Prostate gland (tissue), 2 donors: ENCODE measurements around the gene SND1.

ENCODE experiments used
- POLR2AphosphoS5 ChIP-seq: sonication (generic); formaldehyde crosslinking; IDR thresholded peaks from one replicate; pipeline ENCODE4 v1.6.1; 2017; ENCODE audit warnings: antibody characterized with exemption
- TF ChIP-seq, protein P1 (sequence below), 4 experiments: fragments of 200-600 bp in 2 of 4; fragments of 450-650 bp in 2 of 4; sonication (generic) in 2 of 4; IDR thresholded peaks; 1 replicate in 3 of 4; 2 replicates in 1 of 4; pipeline ENCODE4 v1.5.1; 2016 to 2019; ENCODE audit warnings: antibody characterized with exemption in 4 of 4, mild to moderate bottlenecking in 2 of 4, moderate library complexity in 2 of 4

DNA sequence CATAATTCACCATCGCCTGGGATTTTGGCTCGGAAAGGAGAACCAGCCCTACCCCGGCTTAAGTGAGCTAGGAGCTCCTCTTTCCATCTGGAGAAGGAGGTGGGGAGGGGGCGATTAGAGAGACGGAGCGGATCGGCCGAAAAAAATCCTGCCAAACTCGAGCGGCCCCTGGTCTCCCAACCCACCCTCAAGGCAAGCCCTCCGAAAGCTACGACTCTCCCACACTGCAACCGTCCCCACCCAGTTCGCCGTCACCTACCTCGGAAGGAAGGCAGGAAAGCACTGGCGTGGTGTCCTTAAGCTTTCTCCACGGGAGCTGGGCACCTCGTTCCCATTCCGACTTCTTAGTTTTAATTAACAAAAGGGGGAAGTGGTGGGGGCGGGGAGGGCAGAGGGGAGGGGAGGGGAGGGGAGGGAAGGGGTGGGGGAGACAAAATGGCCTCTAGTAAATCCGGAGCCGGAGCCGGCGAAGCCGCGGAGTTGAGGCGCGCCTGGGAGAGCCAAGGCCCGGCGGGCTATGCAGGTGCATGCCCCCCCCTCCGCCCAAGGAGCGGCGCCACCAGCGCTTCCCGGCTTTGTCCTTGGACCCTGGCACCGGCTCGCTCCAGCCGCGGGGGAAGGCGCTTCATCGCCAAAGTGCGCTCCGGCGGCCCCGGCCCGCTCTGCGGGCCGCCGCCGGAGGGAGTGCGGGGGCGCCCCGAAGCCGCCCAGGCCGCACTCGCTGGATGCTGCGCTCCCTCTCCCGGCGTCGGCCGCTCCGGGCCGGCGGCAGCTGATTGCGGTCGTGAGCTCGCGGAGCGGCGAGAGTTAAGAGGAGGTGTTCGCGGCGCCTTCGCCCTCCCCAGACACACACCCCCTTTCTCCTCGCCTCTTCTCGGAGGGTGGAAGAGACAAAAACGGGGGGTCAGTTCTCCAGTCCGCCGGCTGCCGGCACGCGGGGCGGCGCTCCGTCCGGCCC lies 378.9 kb downstream of the SND1 start, which contains the start of gene LRRC4:
- TF ChIP-seq, protein P1, sequence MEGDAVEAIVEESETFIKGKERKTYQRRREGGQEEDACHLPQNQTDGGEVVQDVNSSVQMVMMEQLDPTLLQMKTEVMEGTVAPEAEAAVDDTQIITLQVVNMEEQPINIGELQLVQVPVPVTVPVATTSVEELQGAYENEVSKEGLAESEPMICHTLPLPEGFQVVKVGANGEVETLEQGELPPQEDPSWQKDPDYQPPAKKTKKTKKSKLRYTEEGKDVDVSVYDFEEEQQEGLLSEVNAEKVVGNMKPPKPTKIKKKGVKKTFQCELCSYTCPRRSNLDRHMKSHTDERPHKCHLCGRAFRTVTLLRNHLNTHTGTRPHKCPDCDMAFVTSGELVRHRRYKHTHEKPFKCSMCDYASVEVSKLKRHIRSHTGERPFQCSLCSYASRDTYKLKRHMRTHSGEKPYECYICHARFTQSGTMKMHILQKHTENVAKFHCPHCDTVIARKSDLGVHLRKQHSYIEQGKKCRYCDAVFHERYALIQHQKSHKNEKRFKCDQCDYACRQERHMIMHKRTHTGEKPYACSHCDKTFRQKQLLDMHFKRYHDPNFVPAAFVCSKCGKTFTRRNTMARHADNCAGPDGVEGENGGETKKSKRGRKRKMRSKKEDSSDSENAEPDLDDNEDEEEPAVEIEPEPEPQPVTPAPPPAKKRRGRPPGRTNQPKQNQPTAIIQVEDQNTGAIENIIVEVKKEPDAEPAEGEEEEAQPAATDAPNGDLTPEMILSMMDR (IDR thresholded peaks at IDR 0.05) = peak in 1 of 4 experiments; percentile 8
- TF ChIP-seq POLR2AphosphoS5 = no peak
